Sigmoid colon (tissue), 7 donors: ENCODE data around the gene PRX. TPM values are rescaled to one million over a fixed set of nuclear protein-coding genes. Genes with fewer than 3 reads are reported as not detected.

ENCODE experiments used
- DNase-seq: peaks from one replicate; pipeline ENCODE4 v3.0.0-alpha.2; 2019
- H3K27ac ChIP-seq, 4 donors: fragments of 200-600 bp; sonication (generic); one replicate each; pipeline ENCODE4 v1.5.1; 2016 to 2019; ENCODE audit warnings: mild to moderate bottlenecking in 1 of 4
- H3K27me3 ChIP-seq, 3 donors: fragments of 200-600 bp; sonication (generic); one replicate each; pipeline ENCODE4 v1.5.1; 2019; ENCODE audit warnings: mild to moderate bottlenecking in 1 of 3
- H3K36me3 ChIP-seq, 4 donors: fragments of 200-600 bp; sonication (generic); one replicate each; pipeline ENCODE4 v1.5.1; 2016 to 2019
- H3K4me1 ChIP-seq, 4 donors: fragments of 200-600 bp; sonication (generic); one replicate each; pipeline ENCODE4 v1.5.1; 2017 to 2019
- H3K4me3 ChIP-seq, 4 donors: fragments of 200-600 bp; sonication (generic); one replicate each; pipeline ENCODE4 v1.5.1; 2017 to 2019; ENCODE audit warnings: mild to moderate bottlenecking in 2 of 4, moderate library complexity in 1 of 4
- H3K9me3 ChIP-seq, 4 donors: fragments of 200-600 bp in 3 of 4; sonication (generic) in 3 of 4; one replicate each; pipeline versions ENCODE4 v1.5.1 to v1.6.1; 2013 to 2019
- CTCF ChIP-seq, 4 experiments: fragments of 450-650 bp in 3 of 4; fragments of 200-600 bp in 1 of 4; IDR thresholded peaks; one replicate each; pipeline ENCODE4 v1.5.1; 2016 to 2019; ENCODE audit warnings: antibody characterized with exemption in 4 of 4, mild to moderate bottlenecking in 3 of 4, moderate library complexity in 2 of 4
- EP300 ChIP-seq, 4 donors: sonication (generic); formaldehyde crosslinking; IDR thresholded peaks; one replicate each; pipeline ENCODE4 v1.6.1; 2017; ENCODE audit warnings: antibody characterized with exemption in 4 of 4
- POLR2A ChIP-seq, 2 donors: fragments of 450-650 bp; IDR thresholded peaks; one replicate each; pipeline ENCODE4 v1.6.1; 2016; ENCODE audit warnings: antibody characterized with exemption in 2 of 2, mild to moderate bottlenecking in 2 of 2, moderate library complexity in 2 of 2
- POLR2AphosphoS5 ChIP-seq, 4 donors: sonication (generic); formaldehyde crosslinking; IDR thresholded peaks; one replicate each; pipeline ENCODE4 v1.6.1; 2017; ENCODE audit warnings: antibody characterized with exemption in 4 of 4
- WGBS, 2 donors: extraction: QIAGEN DNeasy Blood & Tissue Kit; methylation state at CpG; one replicate each; pipeline ENCODE4 v1.1.7; 2013; 5-methylcytosine and 5-hydroxymethylcytosine counted together
- intact Hi-C: fragments of 100-400 bp; cut with DNase I; formaldehyde crosslinking; loops from one replicate; pipeline ENCODE4 v1.15.1; 2023
- polyA plus RNA-seq, 3 donors: library from polyadenylated mRNA; stranded (reverse); fragments of 200-250 nt; gene quantifications; one replicate each; pipeline ENCODE4 v1.2.3, GENCODE V29; 2013
- total RNA-seq, 4 donors: library from RNA; depleted of rRNA; stranded (reverse); fragments of >200 nt; gene quantifications; one replicate each; pipeline ENCODE4 v1.1.0, GENCODE V29; 2016
- donor health status: healthy with polysubstance abuse.
- donor health status: Bipolar disorder and iron deficiency.
- donor health status: healthy.

PRX gene
- total and polyA plus RNA-seq, 7 donors: 0.69 to 8.6 (median 3.5) TPM

- no peak for DNase-seq
- H3K4me3 ChIP-seq: peak overlapping the region; percentile 82 to 99 (median 96)
- H3K27ac ChIP-seq: peak overlapping the region; percentile 93 to 100 (median 100)
- TF ChIP-seq EP300 (IDR thresholded peaks at IDR 0.05): no peak
- no peak for TF ChIP-seq POLR2A (IDR thresholded peaks at IDR 0.05)
- TF ChIP-seq CTCF (IDR thresholded peaks at IDR 0.05): peak in 1 of 4 experiments; percentile 26
- no peak for TF ChIP-seq POLR2AphosphoS5 (IDR thresholded peaks at IDR 0.05)
- H3K27me3 ChIP-seq: no peaks in the 10 kb centered on the region
- no peaks in the 10 kb centered on the region for H3K9me3 ChIP-seq
- intact Hi-C loops: loop anchor here (1.0 to 10.0 kb wide), 7 partner anchors 20 to 270 kb away; partner anchors contain the start of genes BLVRB, COQ8B, ITPKC and LTBP4
- H3K4me1 ChIP-seq: peaks cover 0 to 36% (median 32%) of the 10 kb centered on the region in 4 donors
- peaks cover 9 to 44% (median 22%) of the 10 kb centered on the region in 4 donors for H3K36me3 ChIP-seq
- 5 to 18% methylated on average over 18 of the region's 18 CpGs for WGBS, 2 donors
Observed at GRCh38 chr19:40444825-40445312, 31.7 kb upstream of the PRX start.

- Histone ChIP-seq H3K27ac (peak within 1 kb of the TSS; percentile 93 to 100 (median 100)), H3K9me3 (no peaks in the 10 kb centered on the region), H3K4me3 (peak within 1 kb of the TSS; percentile 82 to 99 (median 96)), H3K36me3 (peaks cover 5 to 37% (median 21%) of the 10 kb centered on the region in 4 donors), H3K27me3 (no peaks in the 10 kb centered on the region), H3K4me1 (peaks cover 0 to 42% (median 38%) of the 10 kb centered on the region in 4 donors)
- TF ChIP-seq CTCF (IDR thresholded peaks at IDR 0.05) (no peak), POLR2A (IDR thresholded peaks at IDR 0.05) (peak; percentile 98 to 99), POLR2AphosphoS5 (IDR thresholded peaks at IDR 0.05) (peak; percentile 99 to 100 (median 100))
- 0% methylated on average over 72 of the region's 72 CpGs for WGBS, 2 donors
- intact Hi-C loops: loop anchor here (1.0 to 10.0 kb wide), 7 partner anchors 11 to 271 kb away; partner anchors contain the start of genes BLVRB, COQ8B, ITPKC and LTBP4
- DNase-seq: peak; percentile 99
Observed at GRCh38 chr19:40444000-40444824, 31.0 kb upstream of the PRX start, which contains the start of gene SERTAD3. TSS of gene SERTAD3 (minus strand) at chr19:40444335. CDS start at chr19:40442080, 2,255 bp downstream.

- Histone ChIP-seq H3K36me3 (peaks cover 5 to 30% (median 20%) of the 10 kb centered on the region in 4 donors), H3K4me3 (peak overlapping the region; percentile 82 to 99 (median 96)), H3K27me3 (no peaks in the 10 kb centered on the region), H3K4me1 (peaks cover 0 to 44% (median 39%) of the 10 kb centered on the region in 4 donors), H3K27ac (peak overlapping the region; percentile 93 to 100 (median 100)), H3K9me3 (no peaks in the 10 kb centered on the region)
- 0 to 1% methylated on average over 52 of the region's 52 CpGs for WGBS, 2 donors
- TF ChIP-seq EP300 (IDR thresholded peaks at IDR 0.05) (peak in 2 of 4 donors; percentile 43 to 95), POLR2A (IDR thresholded peaks at IDR 0.05) (peak; percentile 53 to 70), POLR2AphosphoS5 (IDR thresholded peaks at IDR 0.05) (peak; percentile 76 to 96 (median 84)), CTCF (IDR thresholded peaks at IDR 0.05) (no peak)
- intact Hi-C loops: loop anchor here (1.0 to 10.0 kb wide), 4 partner anchors 10 to 271 kb away; partner anchors contain the start of genes COQ8B, ITPKC, LTBP4 and SERTAD1
- peak; percentile 100 for DNase-seq
Observed at GRCh38 chr19:40443131-40443999, 30.2 kb upstream of the PRX start.
